C4-2B (cell line): Measurements from ENCODE around the gene SH2D1B.

ENCODE experiments used
- H3K27ac ChIP-seq: fragments of 450-650 bp; 2 replicates; pipeline ENCODE4 v1.5.1; 2017
- CTCF ChIP-seq: fragments of 450-650 bp; conservative IDR thresholded peaks from 2 replicates; pipeline ENCODE4 v1.5.1; 2017; ENCODE audit warnings: mild to moderate bottlenecking
- ZFX ChIP-seq: fragments of 450-650 bp; IDR thresholded peaks from 2 replicates; pipeline ENCODE4 v1.6.1; 2017

The SH2D1B gene

DNA sequence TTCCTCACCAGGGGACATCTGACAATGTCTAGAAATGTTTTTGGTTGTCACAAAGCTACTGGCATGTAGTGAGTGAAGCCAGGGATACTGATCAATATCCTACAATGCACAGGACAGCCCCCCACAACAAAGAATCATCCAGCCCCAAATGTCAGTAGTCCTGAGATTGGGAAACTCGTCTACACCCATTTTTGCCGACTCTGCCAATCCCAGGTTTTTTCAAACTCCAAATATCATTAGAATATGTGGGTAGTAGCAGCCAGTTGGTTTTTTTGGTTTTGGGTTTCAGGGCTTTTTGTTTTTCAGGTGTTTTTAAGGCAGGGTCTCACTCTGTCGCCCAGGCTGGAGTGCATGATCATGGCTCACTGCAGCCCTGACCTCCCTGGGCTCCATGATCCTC, 41.2 kb downstream of the SH2D1B start:
- no peak for TF ChIP-seq CTCF
- no peak overlapping the region for H3K27ac ChIP-seq

DNA sequence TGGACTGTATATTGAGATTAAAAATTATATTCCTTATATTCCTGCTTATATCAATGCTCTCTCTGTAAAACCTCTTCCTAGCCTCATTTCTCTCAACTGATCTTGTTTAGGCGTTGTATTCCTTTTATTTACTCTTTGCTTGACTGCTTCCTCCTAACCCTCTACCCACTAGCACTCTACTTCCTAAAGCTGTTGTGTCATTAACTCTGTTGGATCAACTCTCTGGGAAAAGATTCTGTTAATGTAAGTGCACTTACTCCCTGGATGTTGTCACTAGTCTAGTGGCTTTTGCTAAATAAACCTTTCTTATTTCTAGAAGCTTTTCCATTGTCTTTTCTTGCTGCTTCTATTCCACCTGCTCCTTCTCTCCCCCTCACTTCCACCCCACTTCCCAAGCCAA, 41.8 kb downstream of the SH2D1B start:
- H3K27ac ChIP-seq: no peak overlapping the region
- no peak for TF ChIP-seq ZFX
- TF ChIP-seq CTCF: no peak

GRCh38 chr1:162369571-162369970, 42.4 kb downstream of the SH2D1B start:
- TF ChIP-seq CTCF (no peak), ZFX (no peak)
- H3K27ac ChIP-seq: no peak overlapping the region

- TF ChIP-seq ZFX: no peak
- no peak for TF ChIP-seq CTCF
- no peak overlapping the region for H3K27ac ChIP-seq
These were observed 43.5 kb downstream of the SH2D1B start for GRCh38 chr1:162368451-162368850.

GRCh38 chr1:162367772-162368171, 44.2 kb downstream of the SH2D1B start:
- H3K27ac ChIP-seq: no peak overlapping the region

DNA sequence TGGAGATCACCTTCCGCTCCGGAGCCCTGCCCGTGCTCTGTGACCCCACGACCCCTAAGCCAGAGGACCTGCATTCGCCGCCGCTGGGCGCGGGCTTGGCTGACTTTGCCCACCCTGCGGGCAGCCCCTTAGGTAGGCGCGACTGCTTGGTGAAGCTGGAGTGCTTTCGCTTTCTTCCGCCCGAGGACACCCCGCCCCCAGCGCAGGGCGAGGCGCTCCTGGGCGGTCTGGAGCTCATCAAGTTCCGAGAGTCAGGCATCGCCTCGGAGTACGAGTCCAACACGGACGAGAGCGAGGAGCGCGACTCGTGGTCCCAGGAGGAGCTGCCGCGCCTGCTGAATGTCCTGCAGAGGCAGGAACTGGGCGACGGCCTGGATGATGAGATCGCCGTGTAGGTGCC, 44.9 kb downstream of the SH2D1B start:
- no peak for TF ChIP-seq CTCF
- no peak for TF ChIP-seq ZFX
- no peak overlapping the region for H3K27ac ChIP-seq

More at GRCh38 chr1:162367772-162368171, 44.2 kb downstream of the SH2D1B start:
- TF ChIP-seq CTCF: no peak
- TF ChIP-seq ZFX: no peak

GRCh38 chr1:162366671-162367070, 45.3 kb downstream of the SH2D1B start:
- no peak for TF ChIP-seq ZFX
- no peak for TF ChIP-seq CTCF
- H3K27ac ChIP-seq: no peak overlapping the region
